MM.1S (cell line): ENCODE measurements around the gene AGPAT1.

ENCODE experiments used
- DNase-seq: peaks from one replicate; pipeline ENCODE4 v3.0.0-alpha.2; 2015
- H2AFZ ChIP-seq: fragments of 300-600 bp; sonication (generic); 2 replicates; pipeline ENCODE4 v1.6.0; 2016; ENCODE audit warnings: antibody characterized with exemption, low read length
- H3F3A ChIP-seq: fragments of 300-600 bp; sonication (generic); 2 replicates; pipeline ENCODE4 v1.6.1; 2016; ENCODE audit warnings: mild to moderate bottlenecking, antibody characterized with exemption, low read length, moderate library complexity, mixed read lengths; ENCODE audit not compliant: insufficient read depth
- H3K27ac ChIP-seq: fragments of 300-600 bp; sonication (generic); 2 replicates; pipeline ENCODE4 v1.5.1; 2016; ENCODE audit warnings: mild to moderate bottlenecking, low read length
- H3K27me3 ChIP-seq: fragments of 300-600 bp; sonication (generic); replicated peaks from 2 replicates; pipeline ENCODE4 v1.6.0; 2016; ENCODE audit warnings: low read length; ENCODE audit not compliant: insufficient read depth
- H3K36me3 ChIP-seq: fragments of 300-600 bp; sonication (generic); replicated peaks from 2 replicates; pipeline ENCODE4 v1.6.1; 2016; ENCODE audit warnings: mild to moderate bottlenecking, low read length, mixed read lengths; ENCODE audit not compliant: insufficient read depth
- H3K4me1 ChIP-seq: fragments of 300-600 bp; sonication (generic); 2 replicates; pipeline ENCODE4 v1.6.1; 2016; ENCODE audit warnings: low read length, mixed read lengths
- H3K4me2 ChIP-seq: fragments of 300-600 bp; sonication (generic); 2 replicates; pipeline ENCODE4 v1.6.0; 2016; ENCODE audit warnings: low read depth, low read length
- H3K4me3 ChIP-seq: fragments of 300-600 bp; sonication (generic); 2 replicates; pipeline ENCODE4 v1.5.1; 2016; ENCODE audit warnings: low read length, mixed read lengths
- H3K79me2 ChIP-seq: fragments of 300-600 bp; sonication (generic); 2 replicates; pipeline ENCODE4 v1.6.1; 2016; ENCODE audit warnings: mixed run types, low read length, mixed read lengths
- H3K9ac ChIP-seq: fragments of 300-600 bp; sonication (generic); 2 replicates; pipeline ENCODE4 v1.6.1; 2016; ENCODE audit warnings: low read length, mixed read lengths
- H3K9me2 ChIP-seq: fragments of 300-600 bp; sonication (generic); replicated peaks from 2 replicates; pipeline ENCODE4 v1.6.1; 2016; ENCODE audit warnings: mild to moderate bottlenecking, low read length, mixed read lengths; ENCODE audit not compliant: insufficient read depth
- H3K9me3 ChIP-seq: fragments of 300-600 bp; sonication (generic); replicated peaks from 2 replicates; pipeline ENCODE4 v1.6.1; 2016; ENCODE audit warnings: mild to moderate bottlenecking, low read length, mixed read lengths; ENCODE audit not compliant: insufficient read depth
- H4K20me1 ChIP-seq: fragments of 300-600 bp; sonication (generic); 2 replicates; pipeline ENCODE4 v1.6.1; 2016; ENCODE audit warnings: mild to moderate bottlenecking, low read length, moderate library complexity, mixed read lengths; ENCODE audit not compliant: insufficient read depth
- EZH2 ChIP-seq: fragments of 300-600 bp; sonication (generic); optimal IDR thresholded peaks from 2 replicates; pipeline ENCODE3; 2017; ENCODE audit warnings: low read depth, mild to moderate bottlenecking, antibody characterized with exemption, low read length, mixed read lengths
- EZH2phosphoT487 ChIP-seq: fragments of 300-600 bp; sonication (generic); IDR thresholded peaks from 2 replicates; pipeline ENCODE4 v1.6.1; 2018; ENCODE audit warnings: antibody characterized with exemption, low read length
- TF ChIP-seq, protein P1 (sequence below): fragments of 300-600 bp; sonication (generic); IDR thresholded peaks from 2 replicates; pipeline ENCODE4 v1.5.1; 2016; ENCODE audit warnings: antibody characterized with exemption, low read length, mixed read lengths

The AGPAT1 gene

DNA sequence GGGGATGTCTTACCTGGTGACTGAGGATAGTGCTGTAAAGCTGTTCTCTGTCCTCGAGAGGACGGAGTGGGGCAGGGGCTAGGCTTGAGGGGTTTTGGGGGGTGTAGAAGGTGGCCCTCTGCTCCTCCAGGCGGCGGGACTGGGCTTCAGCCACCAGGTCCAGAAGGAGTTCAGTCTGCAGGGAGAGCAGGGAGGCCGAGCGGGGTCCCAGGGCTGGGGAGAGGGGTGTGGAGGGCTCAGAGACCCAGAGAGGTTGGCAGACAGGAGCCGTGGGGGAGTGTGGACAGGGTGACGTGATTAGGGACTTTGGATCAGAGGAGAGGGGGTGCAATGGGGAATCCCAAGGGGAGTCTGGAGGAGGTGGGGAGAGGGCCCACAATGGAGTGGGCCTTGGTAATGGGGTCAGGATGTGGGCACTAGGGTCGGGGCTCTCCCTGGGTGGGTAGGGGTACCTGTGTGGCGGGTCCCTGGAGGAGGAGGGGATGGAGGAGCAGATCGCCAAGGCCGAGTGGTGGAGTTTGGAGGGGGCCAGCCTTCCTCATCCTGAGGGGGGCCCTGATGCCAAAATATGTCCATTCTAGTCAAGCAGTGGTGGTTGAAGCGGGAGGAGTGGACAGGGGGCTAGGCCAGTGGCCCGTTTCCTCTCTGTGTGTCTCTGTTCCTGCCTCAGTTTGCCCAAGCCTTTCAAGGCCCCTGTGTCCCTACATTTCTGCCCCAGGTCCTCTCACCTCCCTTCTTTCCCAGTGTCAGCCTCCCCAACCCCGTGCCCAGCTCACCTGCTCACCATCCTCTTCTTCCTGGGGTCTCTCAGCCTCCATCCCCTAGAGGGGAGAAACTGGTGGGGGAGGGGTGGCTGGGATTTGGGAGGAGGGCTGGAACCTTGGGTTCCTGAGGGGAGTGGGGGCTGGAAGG lies 16.1 kb upstream of the AGPAT1 start:
- peaks cover 31% of the 10 kb centered on the region for H3K4me1 ChIP-seq
- H4K20me1 ChIP-seq: no peaks in the 10 kb centered on the region
- 0 out of 2 replicates have a peak overlapping the region, but pooled peaks have one; percentile 29 for H2AFZ ChIP-seq
- peaks cover 32% of the 10 kb centered on the region for H3K79me2 ChIP-seq
- no peaks in the 10 kb centered on the region for H3K9me2 ChIP-seq
- no peak for DNase-seq
- H3K36me3 ChIP-seq: no peaks in the 10 kb centered on the region
- no peaks in the 10 kb centered on the region for H3K9me3 ChIP-seq
- peaks cover 21% of the 10 kb centered on the region; the same call in 1 of the 2 replicates for H3F3A ChIP-seq
- peak overlapping the region; percentile 2; the same call in 1 of the 2 replicates for H3K27ac ChIP-seq
- H3K27me3 ChIP-seq: no peaks in the 10 kb centered on the region
- H3K9ac ChIP-seq: peak overlapping the region; percentile 69
- peak overlapping the region; percentile 75 for H3K4me3 ChIP-seq
- peak overlapping the region; percentile 97 for H3K4me2 ChIP-seq
- no peak for TF ChIP-seq EZH2phosphoT487
- TF ChIP-seq EZH2: no peak
- TF ChIP-seq, protein P1, sequence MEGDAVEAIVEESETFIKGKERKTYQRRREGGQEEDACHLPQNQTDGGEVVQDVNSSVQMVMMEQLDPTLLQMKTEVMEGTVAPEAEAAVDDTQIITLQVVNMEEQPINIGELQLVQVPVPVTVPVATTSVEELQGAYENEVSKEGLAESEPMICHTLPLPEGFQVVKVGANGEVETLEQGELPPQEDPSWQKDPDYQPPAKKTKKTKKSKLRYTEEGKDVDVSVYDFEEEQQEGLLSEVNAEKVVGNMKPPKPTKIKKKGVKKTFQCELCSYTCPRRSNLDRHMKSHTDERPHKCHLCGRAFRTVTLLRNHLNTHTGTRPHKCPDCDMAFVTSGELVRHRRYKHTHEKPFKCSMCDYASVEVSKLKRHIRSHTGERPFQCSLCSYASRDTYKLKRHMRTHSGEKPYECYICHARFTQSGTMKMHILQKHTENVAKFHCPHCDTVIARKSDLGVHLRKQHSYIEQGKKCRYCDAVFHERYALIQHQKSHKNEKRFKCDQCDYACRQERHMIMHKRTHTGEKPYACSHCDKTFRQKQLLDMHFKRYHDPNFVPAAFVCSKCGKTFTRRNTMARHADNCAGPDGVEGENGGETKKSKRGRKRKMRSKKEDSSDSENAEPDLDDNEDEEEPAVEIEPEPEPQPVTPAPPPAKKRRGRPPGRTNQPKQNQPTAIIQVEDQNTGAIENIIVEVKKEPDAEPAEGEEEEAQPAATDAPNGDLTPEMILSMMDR: no peak

DNA sequence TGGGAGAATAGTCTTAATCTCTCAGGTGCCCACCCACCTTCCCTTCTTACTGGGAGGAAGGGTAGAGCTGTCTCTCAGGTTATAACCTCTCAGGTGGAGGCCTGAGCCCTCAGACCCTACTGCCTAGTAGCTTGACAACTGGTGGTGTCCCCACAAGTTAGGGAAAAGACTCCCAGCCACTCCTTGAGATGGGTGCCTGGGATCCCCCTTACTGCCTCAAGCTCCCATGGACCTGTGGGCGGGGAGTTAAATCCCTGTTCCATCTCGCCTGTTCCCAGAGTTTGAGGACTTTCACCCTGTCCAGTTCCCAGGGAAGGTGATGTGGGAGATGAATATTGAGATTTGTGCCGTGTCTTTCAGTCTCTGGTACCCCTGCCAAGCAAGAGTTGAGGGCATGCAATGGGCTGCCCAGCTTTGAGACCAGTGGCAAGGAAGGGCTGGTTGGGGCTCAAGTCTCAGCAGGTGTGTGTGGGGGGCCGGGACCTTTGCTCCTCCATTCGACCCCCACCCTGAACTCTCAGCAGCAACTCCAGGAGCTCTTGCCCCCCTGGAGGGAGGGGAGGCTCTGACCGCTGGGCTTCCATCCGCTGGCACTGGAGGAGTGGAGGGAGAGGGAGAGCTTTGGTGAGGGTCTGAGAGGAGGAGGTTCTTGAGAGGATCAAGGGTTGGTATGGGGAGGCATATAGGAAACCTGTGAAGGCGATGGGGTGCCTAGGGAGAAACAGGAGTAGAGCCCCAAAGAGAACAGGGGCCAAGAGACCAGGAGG lies 15.2 kb upstream of the AGPAT1 start:
- Histone ChIP-seq H3K4me2 (peak overlapping the region; percentile 97; the same call in 1 of the 2 replicates), H3K79me2 (peaks cover 32% of the 10 kb centered on the region), H2AFZ (no peak overlapping the region), H3K27ac (peak overlapping the region; percentile 68; the same call in 1 of the 2 replicates), H3K27me3 (no peaks in the 10 kb centered on the region), H3K9ac (no peak overlapping the region), H4K20me1 (no peaks in the 10 kb centered on the region), H3K36me3 (no peaks in the 10 kb centered on the region), H3K9me2 (no peaks in the 10 kb centered on the region), H3K9me3 (no peaks in the 10 kb centered on the region), H3K4me1 (peaks cover 31% of the 10 kb centered on the region), H3K4me3 (peak overlapping the region; percentile 75; the same call in 1 of the 2 replicates), H3F3A (peaks cover 21% of the 10 kb centered on the region; the same call in 1 of the 2 replicates)
- DNase-seq: no peak
- TF ChIP-seq EZH2phosphoT487 (no peak), EZH2 (no peak)
- TF ChIP-seq, protein P1: no peak

DNA sequence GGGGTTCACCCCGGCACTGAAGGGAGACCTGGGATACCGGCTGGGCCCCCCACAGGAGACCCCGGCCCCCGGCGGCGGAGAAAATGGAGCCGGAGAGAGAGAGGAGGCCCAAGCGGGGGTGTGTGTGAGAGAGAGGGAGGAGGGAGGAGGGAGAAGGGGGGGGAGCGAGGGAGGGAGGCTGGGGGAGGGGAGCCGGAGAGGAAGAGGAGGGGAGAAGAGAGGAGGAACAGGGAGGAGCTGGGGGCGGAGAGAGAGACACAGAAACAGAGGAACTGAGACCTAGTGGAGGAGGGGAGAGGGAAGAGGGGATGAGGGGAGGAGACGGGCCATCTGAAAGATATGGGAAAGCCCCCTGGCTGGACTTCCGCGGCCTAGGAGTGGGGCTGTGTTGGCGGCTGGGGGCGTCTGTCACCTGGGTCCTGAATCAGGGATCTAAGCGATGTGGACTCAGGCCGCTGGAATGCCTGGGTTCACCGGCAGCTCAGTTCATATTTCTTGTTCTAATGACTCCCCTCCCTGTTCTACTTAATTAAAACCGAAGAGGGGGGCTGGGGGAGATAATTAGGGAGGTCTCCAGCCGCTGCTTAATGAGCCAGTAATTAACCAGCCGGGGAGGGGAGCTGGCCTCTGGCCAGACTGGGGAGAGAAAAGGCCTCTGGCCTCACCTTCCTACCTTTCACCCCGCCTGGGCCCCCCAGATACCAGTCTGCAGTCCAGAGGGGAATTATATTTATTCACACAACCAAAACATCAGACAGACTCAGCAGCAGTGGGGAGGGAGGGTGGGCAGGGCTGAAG lies 14.4 kb upstream of the AGPAT1 start, which contains the start of gene PBX2:
Gene PBX2, minus strand, starts transcription at position 149 of the 798 bp plus-strand sequence. CDS start 287 bp downstream, outside the sequence.
- no peaks in the 10 kb centered on the region for H3K36me3 ChIP-seq
- no peaks in the 10 kb centered on the region for H3K9me2 ChIP-seq
- H3K27ac ChIP-seq: peak within 1 kb of the TSS; percentile 68; the same call in 1 of the 2 replicates
- DNase-seq: peak; percentile 78
- H3K4me1 ChIP-seq: peaks cover 31% of the 10 kb centered on the region
- H3K27me3 ChIP-seq: no peaks in the 10 kb centered on the region
- H3F3A ChIP-seq: peaks cover 20% of the 10 kb centered on the region; the same call in 1 of the 2 replicates
- peak within 1 kb of the TSS; percentile 76 for H3K9ac ChIP-seq
- 0 out of 2 replicates have a peak within 1 kb of the TSS, but pooled peaks have one; percentile 26 for H2AFZ ChIP-seq
- H4K20me1 ChIP-seq: no peaks in the 10 kb centered on the region
- peak within 1 kb of the TSS; percentile 97 for H3K4me2 ChIP-seq
- no peaks in the 10 kb centered on the region for H3K9me3 ChIP-seq
- peak within 1 kb of the TSS; percentile 58 for H3K4me3 ChIP-seq
- TF ChIP-seq EZH2 (no peak), EZH2phosphoT487 (no peak)
- TF ChIP-seq, protein P1: no peak
- H3K79me2 ChIP-seq: peaks cover 32% of the 10 kb centered on the region
